K562 (cell line): ENCODE measurements around the gene PACSIN2. TPM values are rescaled to one million over a fixed set of nuclear protein-coding genes. Genes with fewer than 3 reads are reported as not detected.

Source experiments
- ATAC-seq: fragments of 200-7000 bp; cut with Tn5 transposase; 3 replicates; pipeline ENCODE4 v1.9.1; 2020; ENCODE audit warnings: moderate library complexity
- BruUV-seq: library from RNA; stranded (reverse); fragments of 400-500 nt; replicated peaks from 2 replicates; lab custom pipeline; 2021; lab: Mats Ljungman, UMichigan
- CTCF ChIA-PET: fragments of 300-600 bp; formaldehyde crosslinking; extraction: SDS; loops from one replicate; lab custom pipeline; 2021; ENCODE audit warnings: low intra/inter-chr PET ratio; lab: Yijun Ruan, JAX
- POLR2A ChIA-PET: fragments of 300-600, 350-650 bp; sonication (Branson Sonifier 250); formaldehyde crosslinking; extraction: SDS; loops from one replicate; lab custom pipeline; 2021; ENCODE audit warnings: antibody characterized with exemption, inconsistent platforms; lab: Yijun Ruan, JAX
- DNase-seq, 4 experiments: peaks; one replicate each; pipeline versions ENCODE4 v3.0.0 to v3.0.0-alpha.2; 2011 to 2018; ENCODE audit warnings: low spot score in 3 of 4, mixed read lengths in 3 of 4; ENCODE audit errors: extremely low read depth in 1 of 4
- FAIRE-seq: peaks from 2 replicates; lab custom pipeline; 2011; peaks lifted over from hg19 to GRCh38; lab: Jason Lieb, UNC
- H2AFZ ChIP-seq: 2 replicates; pipeline ENCODE4 v1.6.0; 2011; ENCODE audit warnings: low read depth, low read length, control low read depth, inconsistent platforms
- H3K27ac ChIP-seq: fragments of 200-600 bp; 3 replicates; pipeline ENCODE4 v1.8.0; 2011; ENCODE audit warnings: low read depth, mild to moderate bottlenecking, control low read depth, inconsistent platforms, low read length, moderate library complexity, mixed read lengths; ENCODE audit errors: extremely low read depth
- H3K27me3 ChIP-seq, 2 experiments: fragments of 300-600 bp in 1 of 2; 2 replicates in 1 of 2; 3 replicates in 1 of 2; pipeline versions ENCODE4 v1.6.0 to v1.8.0; 2011; ENCODE audit warnings: inconsistent platforms in 2 of 2, low read length in 2 of 2, mild to moderate bottlenecking in 1 of 2, mixed read lengths in 1 of 2, moderate library complexity in 1 of 2; ENCODE audit not compliant: control insufficient read depth in 2 of 2, insufficient read depth in 2 of 2
- H3K36me3 ChIP-seq: fragments of 300-600 bp; 3 replicates; pipeline ENCODE4 v1.8.0; 2011; ENCODE audit warnings: mild to moderate bottlenecking, low read length, inconsistent platforms; ENCODE audit not compliant: control insufficient read depth, insufficient read depth
- H3K4me1 ChIP-seq, 2 experiments: fragments of 200-600 bp in 1 of 2; replicated peaks in 1 of 2; 2 replicates in 1 of 2; 3 replicates in 1 of 2; pipeline versions ENCODE4 v1.5.1 to v1.8.0; 2011; ENCODE audit warnings: inconsistent platforms in 2 of 2, low read length in 2 of 2, mild to moderate bottlenecking in 1 of 2, mixed read lengths in 1 of 2, moderate library complexity in 1 of 2; ENCODE audit not compliant: control insufficient read depth in 2 of 2, insufficient read depth in 2 of 2
- H3K4me2 ChIP-seq: 2 replicates; pipeline ENCODE4 v1.6.1; 2011; ENCODE audit warnings: low read length, control low read depth, inconsistent platforms, mixed read lengths; ENCODE audit not compliant: insufficient read depth
- H3K4me3 ChIP-seq: fragments of 200-600 bp; sonication (generic), shearing (Covaris generic); 2 replicates; pipeline ENCODE4 v1.5.1; 2016; ENCODE audit warnings: control low read depth, inconsistent platforms
- H3K79me2 ChIP-seq: fragments of 200-600 bp; 3 replicates; pipeline ENCODE4 v1.8.0; 2011; ENCODE audit warnings: low read length, inconsistent platforms; ENCODE audit not compliant: control insufficient read depth, insufficient read depth
- H3K9ac ChIP-seq, 2 experiments: 2 replicates each; pipeline versions ENCODE4 v1.6.0 to v1.6.1; 2011; ENCODE audit warnings: low read depth in 2 of 2, low read length in 2 of 2, control low read depth in 1 of 2, inconsistent platforms in 1 of 2, mild to moderate bottlenecking in 1 of 2, mixed read lengths in 1 of 2; ENCODE audit not compliant: insufficient read depth in 1 of 2
- H3K9me1 ChIP-seq: one replicate; pipeline ENCODE4 v1.6.0; 2011; ENCODE audit warnings: inconsistent platforms, mild to moderate bottlenecking, low read length, moderate library complexity; ENCODE audit not compliant: control insufficient read depth, insufficient read depth
- H3K9me3 ChIP-seq: replicated peaks from 2 replicates; pipeline ENCODE4 v1.5.1; 2011; ENCODE audit warnings: low read depth, low read length, inconsistent platforms; ENCODE audit not compliant: control insufficient read depth, insufficient read depth
- H4K20me1 ChIP-seq: replicated peaks from 2 replicates; pipeline ENCODE4 v1.6.1; 2011; ENCODE audit warnings: low read length, inconsistent platforms, mixed read lengths; ENCODE audit not compliant: control insufficient read depth, insufficient read depth
- CBX3 ChIP-seq, 2 experiments: IDR thresholded peaks; 1 replicate in 1 of 2; 2 replicates in 1 of 2; pipeline ENCODE4 v1.6.1; 2012; ENCODE audit warnings: inconsistent platforms in 2 of 2, low read length in 2 of 2, borderline replicate concordance in 1 of 2, control low read depth in 1 of 2
- CHCHD3 ChIP-seq: fragments of 250-450 bp; sonication (Bioruptor Pico); IDR thresholded peaks from 2 replicates; pipeline ENCODE4 v2.1.2; 2022; ENCODE audit warnings: mild to moderate bottlenecking
- EHMT2 ChIP-seq: fragments of 450-650 bp; IDR thresholded peaks from 2 replicates; pipeline ENCODE4 v1.6.1; 2018; ENCODE audit warnings: antibody characterized with exemption
- FIP1L1 ChIP-seq: fragments of 200-400 bp; formaldehyde crosslinking; IDR thresholded peaks from 2 replicates; pipeline ENCODE4 v1.6.1; 2018; ENCODE audit warnings: mild to moderate bottlenecking, low read depth, low read length; ENCODE audit not compliant: poor library complexity, severe bottlenecking
- FOXJ2 ChIP-seq: fragments of 200-800 bp; sonication (Bioruptor generic); IDR thresholded peaks from 2 replicates; pipeline ENCODE4 v1.6.1; 2016; ENCODE audit warnings: missing genetic modification characterization, missing compliant biosample characterization
- HDAC8 ChIP-seq: fragments of 450-650 bp; IDR thresholded peaks from 2 replicates; pipeline ENCODE4 v1.6.1; 2016; ENCODE audit warnings: mild to moderate bottlenecking, missing genetic modification characterization, moderate library complexity, missing compliant biosample characterization
- ZNF143 ChIP-seq: sonication (generic); formaldehyde crosslinking; IDR thresholded peaks from 2 replicates; pipeline ENCODE4 v1.9.0; 2022; ENCODE audit warnings: mild to moderate bottlenecking, missing genetic modification reagents
- ZNF174 ChIP-seq: fragments of 250-450 bp; sonication (Bioruptor Pico); IDR thresholded peaks from 2 replicates; pipeline ENCODE4 v1.4.0; 2020; ENCODE audit warnings: mild to moderate bottlenecking
- WGBS: fragments of 100-300 bp; shearing (Covaris generic); methylation state at CpG from one replicate; pipeline ENCODE4 v1.1.6; 2016; ENCODE audit warnings: low coverage, mixed read lengths; ENCODE audit not compliant: insufficient coverage; ENCODE audit errors: missing lambda C conversion rate; 5-methylcytosine and 5-hydroxymethylcytosine counted together
- in situ Hi-C: fragments of 300-500 bp; cut with MboI; formaldehyde crosslinking; loops from 4 replicates; pipeline ENCODE4 v1.15.0; 2018; ENCODE audit warnings: inconsistent platforms, mixed read lengths
- intact Hi-C: fragments of 100-400 bp; cut with micrococcal nuclease; formaldehyde crosslinking; loops from 2 replicates; pipeline ENCODE4 v1.14.2; 2022
- polyA plus RNA-seq, 8 experiments: library from polyadenylated mRNA; depleted of rRNA in 4 of 8; stranded (reverse) in 5 of 8; unstranded in 3 of 8; fragments of >200 nt; fragmentation: Nextera tagmentation in 2 of 8; fragmentation: Illumina TruSeq in 1 of 8; extraction: Ambion mirVana in 2 of 8; extraction: Trizol in 1 of 8; gene quantifications; 2 replicates each; pipeline versions ENCODE4 v1.2.1 to v1.2.3, GENCODE V29; 2011 to 2014; ENCODE audit warnings: inconsistent platforms in 1 of 8, missing spikeins in 1 of 8
- total RNA-seq, 7 experiments: library from RNA; depleted of rRNA in 6 of 7; stranded (reverse); fragments of >200 nt in 6 of 7; fragmentation: Illumina TruSeq in 2 of 7; extraction: Trizol in 2 of 7; gene quantifications; 2 replicates each; pipeline versions ENCODE4 v1.2.1 to v1.2.3, GENCODE V29; 2011 to 2021; ENCODE audit warnings: low replicate concordance in 1 of 7

The PACSIN2 gene
- total and polyA plus RNA-seq, 9 of the 15 experiments (the other 6 are each of a cell fraction or from before 2014, with no cell fraction given), result 0.45 to 45.1 (median 23.9) TPM

DNA sequence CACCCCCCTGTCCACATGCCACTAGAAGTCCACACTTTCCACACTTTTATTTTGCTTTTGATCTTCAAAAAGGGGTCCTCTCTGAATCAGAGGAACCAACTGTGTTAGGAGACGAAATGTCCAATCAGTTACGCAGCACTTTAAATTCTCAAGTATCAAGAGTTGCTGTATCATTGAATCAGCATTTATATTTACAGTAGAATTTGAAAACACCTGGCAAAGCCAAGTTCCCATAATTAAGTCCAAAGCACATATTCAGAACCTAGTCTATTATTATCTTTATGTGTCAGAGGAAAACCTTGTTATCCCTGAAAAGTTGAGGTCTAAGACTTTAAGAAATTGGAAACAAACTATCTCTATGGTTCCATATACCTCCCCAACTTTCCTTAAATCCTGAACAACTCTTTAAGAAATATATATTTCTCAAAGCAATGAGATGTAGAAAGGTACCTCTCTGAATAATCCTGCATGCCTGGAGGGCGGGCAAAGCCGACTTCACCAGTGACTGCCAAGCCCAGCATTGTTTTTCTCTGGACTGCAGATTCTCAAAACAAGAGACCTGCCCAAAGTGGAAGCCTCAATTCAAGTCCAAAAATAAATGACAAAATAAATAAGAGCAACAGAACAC, 82.0 kb downstream of the PACSIN2 start:
- Histone ChIP-seq H3K27me3 (no peaks in the 10 kb centered on the region), H2AFZ (no peak overlapping the region), H3K36me3 (no peaks in the 10 kb centered on the region; the same call in 2 of the 3 replicates), H3K4me2 (peak overlapping the region; percentile 41; the same call in 1 of the 2 replicates), H3K27ac (peak overlapping the region; percentile 44; the same call in 1 of the 3 replicates), H3K4me3 (no peak overlapping the region), H3K9me3 (no peaks in the 10 kb centered on the region), H3K4me1 (peaks cover 16 to 26% of the 10 kb centered on the region in 2 experiments), H4K20me1 (peaks cover 43% of the 10 kb centered on the region), H3K79me2 (peaks cover 68% of the 10 kb centered on the region), H3K9ac (no peak overlapping the region), H3K9me1 (peaks cover 7% of the 10 kb centered on the region)
- ChIA-PET CTCF (no interaction called here), POLR2A (no interaction called here)
- intact Hi-C loops, result no loop called here
- no peak for ATAC-seq
- TF ChIP-seq HDAC8 (tag) (no peak), ZNF143 (CRISPR knock-in tag) (no peak), FIP1L1 (no peak), CHCHD3 (no peak), EHMT2 (no peak), CBX3 (IDR thresholded peaks at IDR 0.05; ENCODE audit: borderline replicate concordance in 1 of 2, low read length in 2 of 2) (no peak), FOXJ2 (tag) (no peak), ZNF174 (CRISPR knock-in tag) (no peak)
- BruUV-seq, result no TSS peak
- FAIRE-seq, result no peak
- 68% methylated on average over 4 of the region's 4 CpGs for WGBS
- no peak for DNase-seq
- in situ Hi-C loops, result no loop called here
